Raji (cell line): Measurements from ENCODE around the gene TRAPPC11.

ENCODE experiments used
- POLR2A ChIP-seq: IDR thresholded peaks from 2 replicates; pipeline ENCODE4 v1.6.1; 2011; ENCODE audit warnings: low read depth, low read length, control low read depth; ENCODE audit not compliant: insufficient read depth

TRAPPC11 gene

GRCh38 chr4:183758061-183758757, 99.1 kb downstream of the TRAPPC11 start:
- TF ChIP-seq POLR2A, result no peak

- TF ChIP-seq POLR2A, result no peak
Measured at GRCh38 chr4:183758758-183759447, 99.8 kb downstream of the TRAPPC11 start.

GRCh38 chr4:183760326-183760725, 101.2 kb downstream of the TRAPPC11 start:
- TF ChIP-seq POLR2A, result no peak
